K562 (cell line): Measurements from ENCODE around the gene NT5C2. TPM values are rescaled to one million over a fixed set of nuclear protein-coding genes. Genes with fewer than 3 reads are reported as not detected.

ENCODE experiments used
- ATAC-seq: fragments of 200-7000 bp; cut with Tn5 transposase; 3 replicates; pipeline ENCODE4 v1.9.1; 2020; ENCODE audit warnings: moderate library complexity
- BruUV-seq: library from RNA; stranded (reverse); fragments of 400-500 nt; replicated peaks from 2 replicates; lab custom pipeline; 2021; lab: Mats Ljungman, UMichigan
- CTCF ChIA-PET: fragments of 300-600 bp; formaldehyde crosslinking; extraction: SDS; loops from one replicate; lab custom pipeline; 2021; ENCODE audit warnings: low intra/inter-chr PET ratio; lab: Yijun Ruan, JAX
- POLR2A ChIA-PET: fragments of 300-600, 350-650 bp; sonication (Branson Sonifier 250); formaldehyde crosslinking; extraction: SDS; loops from one replicate; lab custom pipeline; 2021; ENCODE audit warnings: antibody characterized with exemption, inconsistent platforms; lab: Yijun Ruan, JAX
- DNase-seq, 4 experiments: peaks; one replicate each; pipeline versions ENCODE4 v3.0.0 to v3.0.0-alpha.2; 2011 to 2018; ENCODE audit warnings: low spot score in 3 of 4, mixed read lengths in 3 of 4; ENCODE audit errors: extremely low read depth in 1 of 4
- FAIRE-seq: peaks from 2 replicates; lab custom pipeline; 2011; peaks lifted over from hg19 to GRCh38; lab: Jason Lieb, UNC
- H2AFZ ChIP-seq: 2 replicates; pipeline ENCODE4 v1.6.0; 2011; ENCODE audit warnings: low read depth, low read length, control low read depth, inconsistent platforms
- H3K27ac ChIP-seq: fragments of 200-600 bp; 3 replicates; pipeline ENCODE4 v1.8.0; 2011; ENCODE audit warnings: low read depth, mild to moderate bottlenecking, control low read depth, inconsistent platforms, low read length, moderate library complexity, mixed read lengths; ENCODE audit errors: extremely low read depth
- H3K27me3 ChIP-seq, 2 experiments: fragments of 300-600 bp in 1 of 2; 2 replicates in 1 of 2; 3 replicates in 1 of 2; pipeline versions ENCODE4 v1.6.0 to v1.8.0; 2011; ENCODE audit warnings: inconsistent platforms in 2 of 2, low read length in 2 of 2, mild to moderate bottlenecking in 1 of 2, mixed read lengths in 1 of 2, moderate library complexity in 1 of 2; ENCODE audit not compliant: control insufficient read depth in 2 of 2, insufficient read depth in 2 of 2
- H3K36me3 ChIP-seq: fragments of 300-600 bp; 3 replicates; pipeline ENCODE4 v1.8.0; 2011; ENCODE audit warnings: mild to moderate bottlenecking, low read length, inconsistent platforms; ENCODE audit not compliant: control insufficient read depth, insufficient read depth
- H3K4me1 ChIP-seq, 2 experiments: fragments of 200-600 bp in 1 of 2; replicated peaks in 1 of 2; 2 replicates in 1 of 2; 3 replicates in 1 of 2; pipeline versions ENCODE4 v1.5.1 to v1.8.0; 2011; ENCODE audit warnings: inconsistent platforms in 2 of 2, low read length in 2 of 2, mild to moderate bottlenecking in 1 of 2, mixed read lengths in 1 of 2, moderate library complexity in 1 of 2; ENCODE audit not compliant: control insufficient read depth in 2 of 2, insufficient read depth in 2 of 2
- H3K4me2 ChIP-seq: 2 replicates; pipeline ENCODE4 v1.6.1; 2011; ENCODE audit warnings: low read length, control low read depth, inconsistent platforms, mixed read lengths; ENCODE audit not compliant: insufficient read depth
- H3K4me3 ChIP-seq: fragments of 200-600 bp; sonication (generic), shearing (Covaris generic); 2 replicates; pipeline ENCODE4 v1.5.1; 2016; ENCODE audit warnings: control low read depth, inconsistent platforms
- H3K79me2 ChIP-seq: fragments of 200-600 bp; 3 replicates; pipeline ENCODE4 v1.8.0; 2011; ENCODE audit warnings: low read length, inconsistent platforms; ENCODE audit not compliant: control insufficient read depth, insufficient read depth
- H3K9ac ChIP-seq, 2 experiments: 2 replicates each; pipeline versions ENCODE4 v1.6.0 to v1.6.1; 2011; ENCODE audit warnings: low read depth in 2 of 2, low read length in 2 of 2, control low read depth in 1 of 2, inconsistent platforms in 1 of 2, mild to moderate bottlenecking in 1 of 2, mixed read lengths in 1 of 2; ENCODE audit not compliant: insufficient read depth in 1 of 2
- H3K9me1 ChIP-seq: one replicate; pipeline ENCODE4 v1.6.0; 2011; ENCODE audit warnings: inconsistent platforms, mild to moderate bottlenecking, low read length, moderate library complexity; ENCODE audit not compliant: control insufficient read depth, insufficient read depth
- H3K9me3 ChIP-seq: replicated peaks from 2 replicates; pipeline ENCODE4 v1.5.1; 2011; ENCODE audit warnings: low read depth, low read length, inconsistent platforms; ENCODE audit not compliant: control insufficient read depth, insufficient read depth
- H4K20me1 ChIP-seq: replicated peaks from 2 replicates; pipeline ENCODE4 v1.6.1; 2011; ENCODE audit warnings: low read length, inconsistent platforms, mixed read lengths; ENCODE audit not compliant: control insufficient read depth, insufficient read depth
- BRD4 ChIP-seq: fragments of 200-600 bp; sonication (generic); IDR thresholded peaks from 2 replicates; pipeline ENCODE4 v1.6.1; 2017; ENCODE audit warnings: inconsistent platforms
- CEBPB ChIP-seq: fragments of 450-650 bp; IDR thresholded peaks from 2 replicates; pipeline ENCODE4 v1.6.1; 2016; ENCODE audit warnings: missing genetic modification characterization, missing compliant biosample characterization
- CTBP1 ChIP-seq: fragments of 450-650 bp; IDR thresholded peaks from 2 replicates; pipeline ENCODE4 v1.6.1; 2016; ENCODE audit warnings: borderline replicate concordance
- RAD21 ChIP-seq, 2 experiments: fragments of 250-450 bp in 1 of 2; fragments of 450-650 bp in 1 of 2; sonication (Bioruptor Pico) in 1 of 2; formaldehyde crosslinking in 1 of 2; IDR thresholded peaks in 1 of 2; conservative IDR thresholded peaks in 1 of 2; 2 replicates each; pipeline versions ENCODE4 v1.4.0 to v1.8.0; 2020 to 2022; ENCODE audit warnings: mild to moderate bottlenecking in 2 of 2, moderate library complexity in 1 of 2
- WGBS: fragments of 100-300 bp; shearing (Covaris generic); methylation state at CpG from one replicate; pipeline ENCODE4 v1.1.6; 2016; ENCODE audit warnings: low coverage, mixed read lengths; ENCODE audit not compliant: insufficient coverage; ENCODE audit errors: missing lambda C conversion rate; 5-methylcytosine and 5-hydroxymethylcytosine counted together
- in situ Hi-C: fragments of 300-500 bp; cut with MboI; formaldehyde crosslinking; loops from 4 replicates; pipeline ENCODE4 v1.15.0; 2018; ENCODE audit warnings: inconsistent platforms, mixed read lengths
- intact Hi-C: fragments of 100-400 bp; cut with micrococcal nuclease; formaldehyde crosslinking; loops from 2 replicates; pipeline ENCODE4 v1.14.2; 2022
- polyA plus RNA-seq, 8 experiments: library from polyadenylated mRNA; depleted of rRNA in 4 of 8; stranded (reverse) in 5 of 8; unstranded in 3 of 8; fragments of >200 nt; fragmentation: Nextera tagmentation in 2 of 8; fragmentation: Illumina TruSeq in 1 of 8; extraction: Ambion mirVana in 2 of 8; extraction: Trizol in 1 of 8; gene quantifications; 2 replicates each; pipeline versions ENCODE4 v1.2.1 to v1.2.3, GENCODE V29; 2011 to 2014; ENCODE audit warnings: inconsistent platforms in 1 of 8, missing spikeins in 1 of 8
- total RNA-seq, 7 experiments: library from RNA; depleted of rRNA in 6 of 7; stranded (reverse); fragments of >200 nt in 6 of 7; fragmentation: Illumina TruSeq in 2 of 7; extraction: Trizol in 2 of 7; gene quantifications; 2 replicates each; pipeline versions ENCODE4 v1.2.1 to v1.2.3, GENCODE V29; 2011 to 2021; ENCODE audit warnings: low replicate concordance in 1 of 7
- TF ChIP-seq, protein P1 (sequence below), 3 experiments: IDR thresholded peaks in 2 of 3; conservative IDR thresholded peaks in 1 of 3; 2 replicates each; pipeline ENCODE4 v1.5.1; 2011 to 2012; ENCODE audit warnings: low read length in 3 of 3, mild to moderate bottlenecking in 3 of 3, control low read depth in 2 of 3, improper control_type of control experiment in 1 of 3, inconsistent platforms in 1 of 3, low read depth in 1 of 3, mixed read lengths in 1 of 3, moderate library complexity in 1 of 3; ENCODE audit not compliant: insufficient read depth in 2 of 3
- TF ChIP-seq, protein P2 (sequence below), 2 experiments: fragments of 450-650 bp; formaldehyde crosslinking in 1 of 2; IDR thresholded peaks; 2 replicates each; pipeline versions ENCODE4 v1.4.0 to v1.6.1; 2014 to 2020; ENCODE audit warnings: mild to moderate bottlenecking in 2 of 2, borderline replicate concordance in 1 of 2, low read depth in 1 of 2

NT5C2 gene
- total and polyA plus RNA-seq, 9 of the 15 experiments (the other 6 are each of a cell fraction or from before 2014, with no cell fraction given): 11.3 to 45.2 (median 27.7) TPM

DNA sequence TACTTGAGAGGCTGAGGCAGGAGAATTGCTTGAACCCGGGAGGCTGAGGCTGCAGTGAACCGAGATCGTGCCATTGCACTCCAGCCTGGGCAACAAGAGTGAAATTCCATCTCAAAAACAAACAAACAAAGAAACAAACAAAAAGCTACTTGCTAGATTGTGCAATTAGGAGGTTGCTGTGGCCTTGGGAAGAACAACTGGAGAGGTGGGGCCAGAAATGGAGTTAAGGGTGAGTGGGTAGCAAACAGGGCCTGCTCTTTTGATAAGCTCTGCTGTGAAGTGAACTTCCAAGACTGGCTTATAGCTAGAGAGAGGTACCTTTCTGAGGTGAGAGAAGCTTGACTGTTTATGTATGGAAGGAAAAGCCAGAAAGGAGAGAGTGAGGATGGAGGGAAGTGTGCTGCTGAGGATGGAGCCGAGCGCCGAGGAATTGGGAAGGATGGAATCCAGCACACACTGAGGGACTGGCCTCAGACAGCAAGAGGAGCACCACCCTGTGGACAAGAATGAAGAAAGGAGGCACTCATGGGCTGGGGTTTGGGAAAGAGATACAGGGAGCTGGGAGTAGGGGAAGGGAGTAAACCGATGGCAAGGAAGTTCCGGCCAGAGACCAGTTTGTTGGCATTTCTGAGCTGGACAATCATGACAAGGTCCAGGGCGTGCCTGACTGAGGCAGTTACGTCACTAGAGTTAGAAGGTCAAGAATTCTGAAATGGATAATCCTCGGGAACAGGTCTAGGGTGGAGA lies 45.6 kb upstream of the NT5C2 start:
- no TSS peak for BruUV-seq
- peak in 1 of 4 experiments; percentile 28 for DNase-seq
- Histone ChIP-seq H3K36me3 (no peaks in the 10 kb centered on the region), H3K79me2 (no peaks in the 10 kb centered on the region), H3K27ac (no peak overlapping the region), H3K4me3 (no peak overlapping the region), H3K9me3 (no peaks in the 10 kb centered on the region), H4K20me1 (no peaks in the 10 kb centered on the region), H3K4me2 (no peak overlapping the region), H2AFZ (no peak overlapping the region), H3K9me1 (no peaks in the 10 kb centered on the region)
- WGBS: 53% methylated on average over 9 of the region's 11 CpGs
- ATAC-seq: peak; percentile 81; the same call in 2 of the 3 replicates
- in situ Hi-C loops: no loop called here
- intact Hi-C loops: no loop called here
- CTCF ChIA-PET: no interaction called here
- TF ChIP-seq, protein P1, sequence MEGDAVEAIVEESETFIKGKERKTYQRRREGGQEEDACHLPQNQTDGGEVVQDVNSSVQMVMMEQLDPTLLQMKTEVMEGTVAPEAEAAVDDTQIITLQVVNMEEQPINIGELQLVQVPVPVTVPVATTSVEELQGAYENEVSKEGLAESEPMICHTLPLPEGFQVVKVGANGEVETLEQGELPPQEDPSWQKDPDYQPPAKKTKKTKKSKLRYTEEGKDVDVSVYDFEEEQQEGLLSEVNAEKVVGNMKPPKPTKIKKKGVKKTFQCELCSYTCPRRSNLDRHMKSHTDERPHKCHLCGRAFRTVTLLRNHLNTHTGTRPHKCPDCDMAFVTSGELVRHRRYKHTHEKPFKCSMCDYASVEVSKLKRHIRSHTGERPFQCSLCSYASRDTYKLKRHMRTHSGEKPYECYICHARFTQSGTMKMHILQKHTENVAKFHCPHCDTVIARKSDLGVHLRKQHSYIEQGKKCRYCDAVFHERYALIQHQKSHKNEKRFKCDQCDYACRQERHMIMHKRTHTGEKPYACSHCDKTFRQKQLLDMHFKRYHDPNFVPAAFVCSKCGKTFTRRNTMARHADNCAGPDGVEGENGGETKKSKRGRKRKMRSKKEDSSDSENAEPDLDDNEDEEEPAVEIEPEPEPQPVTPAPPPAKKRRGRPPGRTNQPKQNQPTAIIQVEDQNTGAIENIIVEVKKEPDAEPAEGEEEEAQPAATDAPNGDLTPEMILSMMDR (IDR thresholded peaks at IDR 0.05 in 2 of 3, conservative IDR thresholded peaks at IDR 0.05 in 1 of 3; ENCODE audit: insufficient read depth in 2 of 3, low read depth in 1 of 3, low read length in 3 of 3): peak; percentile 22 to 34 (median 24); a peak in 3 of 6 replicates
- TF ChIP-seq BRD4: no peak
- TF ChIP-seq RAD21 (CRISPR knock-in tag; conservative IDR thresholded peaks at IDR 0.05 in 1 of 2, IDR thresholded peaks at IDR 0.05 in 1 of 2): peak in 1 of 2 experiments; percentile 65; a peak in 2 of 4 replicates
- TF ChIP-seq CEBPB: no peak
- TF ChIP-seq CTBP1: peak; percentile 42; the same call in 1 of the 2 replicates
- TF ChIP-seq, protein P2, sequence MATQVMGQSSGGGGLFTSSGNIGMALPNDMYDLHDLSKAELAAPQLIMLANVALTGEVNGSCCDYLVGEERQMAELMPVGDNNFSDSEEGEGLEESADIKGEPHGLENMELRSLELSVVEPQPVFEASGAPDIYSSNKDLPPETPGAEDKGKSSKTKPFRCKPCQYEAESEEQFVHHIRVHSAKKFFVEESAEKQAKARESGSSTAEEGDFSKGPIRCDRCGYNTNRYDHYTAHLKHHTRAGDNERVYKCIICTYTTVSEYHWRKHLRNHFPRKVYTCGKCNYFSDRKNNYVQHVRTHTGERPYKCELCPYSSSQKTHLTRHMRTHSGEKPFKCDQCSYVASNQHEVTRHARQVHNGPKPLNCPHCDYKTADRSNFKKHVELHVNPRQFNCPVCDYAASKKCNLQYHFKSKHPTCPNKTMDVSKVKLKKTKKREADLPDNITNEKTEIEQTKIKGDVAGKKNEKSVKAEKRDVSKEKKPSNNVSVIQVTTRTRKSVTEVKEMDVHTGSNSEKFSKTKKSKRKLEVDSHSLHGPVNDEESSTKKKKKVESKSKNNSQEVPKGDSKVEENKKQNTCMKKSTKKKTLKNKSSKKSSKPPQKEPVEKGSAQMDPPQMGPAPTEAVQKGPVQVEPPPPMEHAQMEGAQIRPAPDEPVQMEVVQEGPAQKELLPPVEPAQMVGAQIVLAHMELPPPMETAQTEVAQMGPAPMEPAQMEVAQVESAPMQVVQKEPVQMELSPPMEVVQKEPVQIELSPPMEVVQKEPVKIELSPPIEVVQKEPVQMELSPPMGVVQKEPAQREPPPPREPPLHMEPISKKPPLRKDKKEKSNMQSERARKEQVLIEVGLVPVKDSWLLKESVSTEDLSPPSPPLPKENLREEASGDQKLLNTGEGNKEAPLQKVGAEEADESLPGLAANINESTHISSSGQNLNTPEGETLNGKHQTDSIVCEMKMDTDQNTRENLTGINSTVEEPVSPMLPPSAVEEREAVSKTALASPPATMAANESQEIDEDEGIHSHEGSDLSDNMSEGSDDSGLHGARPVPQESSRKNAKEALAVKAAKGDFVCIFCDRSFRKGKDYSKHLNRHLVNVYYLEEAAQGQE (IDR thresholded peaks at IDR 0.05; ENCODE audit: borderline replicate concordance): peak; percentile 48; the same call in 1 of the 2 replicates
- TF ChIP-seq, protein P2 (CRISPR knock-in tag; IDR thresholded peaks at IDR 0.05; ENCODE audit: low read depth): no peak
- TF ChIP-seq, all 486 proteins: peak for 4
- Histone ChIP-seq H3K4me1 (no peaks in the 10 kb centered on the region; a peak in 1 of 5 replicates), H3K27me3 (no peaks in the 10 kb centered on the region), H3K9ac (no peak overlapping the region)
- POLR2A ChIA-PET: interaction anchor here (0.9 kb wide), 2 partner anchors 11 to 144 kb away, joined by 3 read pairs; no protein-coding TSS in a partner anchor
- no peak for FAIRE-seq
